Kidney tubule cell (primary cell): ENCODE data around the gene INTS3.
A peak's percentile ranks its signal among the peaks of the same experiment; 100 is the strongest.
"Not testable (repeated sequence)": the region's sequence is repeated elsewhere in the genome, so short reads cannot be mapped to it uniquely, and the experiment has no call there.

Experiments
- DNase-seq: peaks from one replicate; pipeline ENCODE4 v3.0.0-alpha.2; 2018; ENCODE audit warnings: low spot score

Gene INTS3

GRCh38 chr1:153698923-153699714, 28.7 kb upstream of the INTS3 start:
- peak; percentile 56 for DNase-seq

DNA sequence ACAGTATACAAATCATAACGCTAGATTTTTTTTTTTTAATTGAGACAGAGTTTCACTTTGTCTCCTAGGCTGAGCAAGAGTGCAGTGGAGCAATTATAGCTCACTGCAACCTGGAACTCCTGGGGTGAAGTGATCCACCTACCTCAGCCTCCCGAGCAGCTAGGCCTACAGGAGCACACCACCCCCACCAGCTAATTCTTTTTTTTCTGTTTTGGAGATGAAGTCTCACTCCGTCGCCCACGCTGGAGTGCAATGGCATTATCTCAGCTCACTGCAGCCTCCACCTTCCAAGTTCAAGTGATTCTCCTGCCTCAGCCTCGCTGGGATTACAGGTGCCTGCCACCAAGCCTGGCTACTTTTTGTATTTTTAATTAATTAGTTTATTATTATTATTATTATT, 28.1 kb upstream of the INTS3 start:
- no peak for DNase-seq

DNA sequence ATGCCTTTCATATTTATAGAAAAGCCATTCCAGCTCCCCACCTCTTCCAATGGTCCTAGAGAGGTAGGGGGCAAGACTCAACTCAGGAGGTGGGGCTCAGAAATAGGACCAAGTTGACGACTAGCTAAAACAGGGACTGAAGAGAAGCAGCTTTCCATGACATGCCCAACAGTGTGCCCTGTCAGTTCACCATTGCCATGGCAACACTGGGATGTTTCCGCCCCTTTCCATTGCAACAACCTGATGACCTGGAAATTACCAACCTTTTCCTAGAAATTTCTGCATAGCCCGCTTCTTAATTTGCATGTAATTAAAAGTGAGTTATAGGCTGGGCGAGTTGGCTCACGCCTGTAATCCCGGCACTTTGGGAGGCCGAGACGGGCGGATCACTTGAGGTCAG, 22.4 kb upstream of the INTS3 start:
- DNase-seq: no peak

- DNase-seq: no peak
Measured at GRCh38 chr1:153711026-153711425, 16.8 kb upstream of the INTS3 start.

DNA sequence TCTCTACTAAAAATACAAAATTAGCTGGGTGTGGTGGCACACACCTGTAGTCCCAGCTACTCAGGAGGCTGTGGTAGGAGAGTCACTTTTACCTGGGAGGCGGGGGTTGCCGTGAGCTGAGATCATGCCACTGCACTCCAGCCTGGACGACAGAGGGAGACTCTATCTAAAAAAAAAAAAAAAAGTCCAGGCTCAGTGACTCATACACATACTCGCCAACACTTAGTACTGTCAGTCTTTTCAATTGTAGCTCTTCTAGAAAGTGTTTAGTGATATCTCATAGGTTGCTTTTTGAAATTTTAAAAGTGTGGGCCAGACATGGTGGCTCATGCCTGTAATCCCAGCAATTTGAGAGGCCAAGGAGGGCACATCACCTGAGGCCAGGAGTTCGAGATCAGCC, 11.6 kb upstream of the INTS3 start:
- DNase-seq: not testable (repeated sequence)

DNA sequence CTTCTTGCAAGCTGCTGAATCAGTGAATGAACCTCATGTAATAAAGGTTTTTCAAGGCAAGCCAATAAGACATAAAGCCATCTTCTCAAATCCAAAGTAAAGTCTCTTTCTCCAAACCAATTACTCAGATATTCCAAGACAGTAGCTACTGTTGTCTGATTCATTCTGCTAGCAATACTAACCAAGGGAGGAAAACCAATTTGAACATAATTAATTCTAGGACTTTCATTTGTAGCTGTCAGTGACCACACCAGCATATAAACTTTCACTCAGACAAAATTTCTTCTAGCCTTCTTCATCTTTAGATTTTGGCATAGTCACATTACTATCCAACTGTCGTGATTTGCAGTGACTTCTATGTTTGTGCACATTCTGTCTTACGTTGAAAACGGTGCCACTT, 10.5 kb upstream of the INTS3 start:
- DNase-seq: no peak

- DNase-seq: no peak
Measured at GRCh38 chr1:153723687-153724086, 4.2 kb upstream of the INTS3 start.

- DNase-seq: not testable (repeated sequence)
Measured at GRCh38 chr1:153724634-153725033, 3.2 kb upstream of the INTS3 start.

- DNase-seq: peak; percentile 65
Measured at GRCh38 chr1:153728305-153729066, 636 bp downstream of the INTS3 start.

DNA sequence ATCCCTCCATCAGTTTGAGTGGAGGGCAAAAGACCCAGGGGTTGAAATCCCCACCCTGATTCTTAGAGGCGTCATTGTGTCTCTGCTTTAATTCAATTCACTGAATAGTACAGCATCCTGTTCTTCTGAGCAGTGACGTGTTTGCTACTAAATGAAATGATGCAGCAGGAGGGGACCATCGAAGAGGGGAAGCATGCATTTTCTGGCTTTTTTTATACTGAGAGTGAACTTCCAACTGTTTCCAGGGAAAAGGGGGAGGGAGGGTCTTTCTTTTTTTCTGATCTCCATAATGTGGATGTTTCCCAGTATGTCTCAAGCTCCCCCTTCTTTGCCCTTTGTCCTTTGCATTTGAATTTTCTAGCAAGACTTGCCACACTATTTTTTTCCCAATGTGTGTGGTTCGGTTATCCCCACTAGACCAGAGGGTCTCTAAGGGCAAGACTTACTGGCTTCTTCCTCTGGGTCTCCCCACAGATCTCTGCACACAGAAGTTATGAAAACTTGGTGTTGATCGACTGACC, 2.7 kb downstream of the INTS3 start:
- DNase-seq: no peak

DNA sequence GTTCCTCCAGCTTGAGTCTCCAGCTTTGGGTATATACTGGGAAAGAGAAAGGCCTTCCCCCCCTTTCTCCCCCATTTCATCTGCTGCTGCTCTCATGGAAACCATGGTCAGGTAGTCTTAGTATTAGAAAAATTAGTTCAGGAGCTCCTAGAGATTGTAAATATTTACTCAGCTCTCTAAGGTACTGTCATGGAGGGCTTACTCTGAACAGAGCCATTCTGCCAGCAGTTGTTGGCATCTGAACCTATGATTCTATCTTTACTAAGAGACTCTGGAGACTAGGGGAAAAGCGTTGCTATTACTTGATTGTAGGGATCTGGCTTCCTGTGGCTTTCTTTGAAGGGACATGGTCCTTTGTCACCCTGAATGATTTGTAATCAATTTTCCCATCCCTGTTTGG, 6.1 kb downstream of the INTS3 start:
- peak; percentile 41 for DNase-seq

DNA sequence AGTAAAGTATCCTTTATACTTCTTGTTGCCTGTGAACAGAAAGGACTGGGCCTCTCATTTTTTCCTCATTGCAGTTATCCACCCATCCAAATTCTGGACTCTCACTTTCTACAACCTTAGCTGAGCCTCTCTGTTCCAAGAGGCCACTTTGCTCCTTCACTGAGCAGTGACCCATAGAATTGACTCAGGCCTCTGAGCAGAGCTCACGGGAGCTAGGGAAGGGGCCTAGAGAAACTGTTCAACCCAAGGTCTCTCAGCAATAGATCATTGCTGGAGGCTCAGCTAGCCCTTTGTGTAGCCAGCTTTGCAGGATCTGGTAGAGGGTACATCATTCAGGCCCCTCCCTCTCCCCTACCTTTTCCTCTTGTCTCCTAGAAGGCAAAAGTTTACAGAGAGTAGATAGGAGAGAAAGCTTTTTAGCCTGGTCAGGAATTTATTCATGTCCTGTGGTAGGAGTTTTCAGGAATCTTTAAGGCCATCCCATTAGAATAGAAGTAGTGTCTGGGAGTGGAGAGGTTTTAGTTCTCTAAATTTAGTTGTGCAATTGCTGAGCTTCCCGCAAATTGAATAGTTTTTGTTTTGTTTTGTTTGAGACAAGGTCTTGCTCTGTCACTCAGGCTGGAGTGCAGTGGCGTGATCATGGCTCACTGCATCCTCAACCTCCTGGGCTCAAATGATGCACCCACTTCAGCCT, 6.7 kb downstream of the INTS3 start:
- DNase-seq: peak; percentile 48

- no peak for DNase-seq
Measured at GRCh38 chr1:153735090-153735420, 7.2 kb downstream of the INTS3 start.

DNA sequence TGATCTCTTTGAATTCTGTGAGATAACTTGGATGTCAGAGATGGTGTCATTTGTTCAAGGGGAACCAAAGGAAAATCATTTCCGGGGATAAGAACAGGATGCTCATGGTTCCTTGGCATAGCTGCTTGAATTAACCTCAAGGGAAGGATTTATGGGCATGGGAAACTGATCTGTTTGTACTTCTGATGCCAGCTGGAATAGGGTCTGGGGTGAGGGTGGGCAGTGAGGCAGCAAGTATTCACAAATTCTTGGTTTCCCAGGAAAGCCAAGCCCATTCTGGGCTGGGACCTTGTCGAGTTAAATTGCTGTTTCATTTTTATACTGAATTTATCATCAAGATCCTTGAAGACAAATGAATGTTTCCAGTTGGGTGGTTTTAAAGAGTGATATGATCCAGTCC, 14.1 kb downstream of the INTS3 start:
- no peak for DNase-seq

DNA sequence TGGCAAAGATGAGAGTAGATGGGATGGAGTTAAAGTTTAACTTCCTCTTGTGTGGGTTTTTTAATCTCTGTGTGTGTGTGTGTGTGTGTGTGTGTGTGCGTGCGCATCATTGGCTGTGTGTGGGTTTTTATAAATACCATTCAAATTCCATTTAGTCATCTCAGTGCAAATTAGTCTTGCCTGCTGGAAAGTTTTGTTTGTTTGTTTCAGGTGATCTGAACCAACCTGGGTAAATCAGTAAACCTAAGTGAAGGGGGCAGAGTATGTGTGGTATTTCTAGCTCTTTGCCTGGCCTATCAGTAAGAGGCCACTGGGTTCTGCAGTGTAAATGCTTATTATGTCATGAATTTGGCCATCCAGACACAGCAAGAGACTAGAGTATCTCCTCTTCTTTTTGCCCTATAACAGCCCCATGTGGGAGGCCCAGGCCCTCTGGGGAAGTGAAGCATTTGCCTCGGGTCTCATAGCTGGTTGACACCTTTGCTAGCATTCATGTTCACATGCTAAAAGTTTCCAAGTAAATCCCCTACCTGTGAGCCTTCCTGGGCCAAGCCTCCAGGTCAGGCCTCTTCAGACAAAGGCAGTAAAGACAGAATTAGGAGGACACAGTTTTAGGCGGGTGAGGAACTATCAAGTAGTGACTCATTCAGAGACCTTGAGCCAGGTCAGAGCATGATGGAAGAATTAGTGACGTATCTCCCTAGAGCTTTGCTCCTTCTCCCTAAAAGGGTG, 14.7 kb downstream of the INTS3 start:
- peak; percentile 98 for DNase-seq

DNA sequence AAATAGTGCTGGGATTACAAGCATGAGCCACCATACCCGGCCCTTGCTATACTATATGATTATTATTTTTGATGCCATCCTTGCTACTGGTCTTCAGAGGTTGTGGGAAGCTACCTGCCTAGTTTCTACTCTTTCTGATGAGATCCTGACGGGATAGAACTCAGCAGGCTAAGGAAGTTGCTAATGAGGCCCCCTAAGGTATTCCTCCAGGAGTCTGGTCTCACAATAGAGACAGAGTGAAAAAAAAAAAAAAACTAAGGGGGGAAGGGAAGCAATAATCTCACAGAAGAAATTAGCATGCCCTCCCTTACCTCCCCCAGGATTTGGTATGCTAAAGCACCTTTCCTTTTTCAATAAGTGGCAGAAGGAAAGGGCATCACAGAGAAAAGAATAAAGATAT, 17.6 kb downstream of the INTS3 start:
- no peak for DNase-seq

GRCh38 chr1:153746174-153746573, 18.3 kb downstream of the INTS3 start:
- no peak for DNase-seq

GRCh38 chr1:153748903-153749302, 21.1 kb downstream of the INTS3 start:
- DNase-seq: no peak

DNA sequence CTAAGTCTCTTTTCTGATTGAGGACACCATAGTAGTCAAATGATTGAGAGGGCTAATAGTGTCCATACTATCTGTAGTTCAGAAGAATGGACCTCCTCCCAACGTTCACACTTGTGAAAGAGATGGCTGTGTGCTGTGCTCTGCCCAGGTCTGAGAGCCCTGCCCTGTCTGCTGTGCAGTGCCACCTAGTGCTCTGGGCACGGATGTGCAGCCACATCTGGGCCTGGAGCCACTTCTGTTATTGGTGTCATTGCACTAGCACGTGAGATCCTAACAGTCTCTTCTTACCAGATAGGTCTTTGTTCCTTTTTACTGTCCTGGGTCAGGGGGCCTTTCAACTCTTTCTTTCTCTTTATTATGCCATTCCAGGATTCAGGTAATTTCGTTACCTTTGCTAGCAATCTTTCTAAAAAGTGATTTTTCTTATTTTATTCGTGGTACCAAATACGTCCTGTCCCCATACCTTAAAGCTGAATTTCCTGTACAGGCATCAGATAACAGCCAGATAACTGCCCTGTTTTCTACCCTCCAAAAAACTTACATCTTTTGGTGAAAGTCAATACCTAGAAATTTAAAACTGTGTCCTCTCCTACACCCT, 21.7 kb downstream of the INTS3 start:
- DNase-seq: peak; percentile 79

- peak; percentile 72 for DNase-seq
Measured at GRCh38 chr1:153750026-153750995, 22.5 kb downstream of the INTS3 start.
